Right atrium auricular region (tissue), 2 donors: ENCODE data around the gene TRMT11. TPM values are rescaled to one million over a fixed set of nuclear protein-coding genes. Genes with fewer than 3 reads are reported as not detected.

ENCODE experiments used
- DNase-seq: peaks from one replicate; pipeline ENCODE4 v3.0.0-alpha.2; 2019; ENCODE audit warnings: low spot score
- H3K27ac ChIP-seq, 2 donors: fragments of 200-600 bp; sonication (generic); 1 replicate in 1 of 2; 2 replicates in 1 of 2; pipeline ENCODE4 v1.5.1; 2016 to 2019
- H3K27me3 ChIP-seq, 2 donors: fragments of 200-600 bp; sonication (generic); one replicate each; pipeline versions ENCODE4 v1.5.1 to v1.6.0; 2017 to 2019
- H3K36me3 ChIP-seq: fragments of 200-600 bp; sonication (generic); one replicate; pipeline ENCODE4 v1.5.1; 2016
- H3K4me1 ChIP-seq, 2 donors: fragments of 200-600 bp; sonication (generic); one replicate each; pipeline versions ENCODE4 v1.5.1 to v1.6.0; 2017 to 2019
- H3K4me3 ChIP-seq, 2 donors: fragments of 200-600 bp; sonication (generic); 1 replicate in 1 of 2; 2 replicates in 1 of 2; pipeline ENCODE4 v1.5.1; 2017 to 2019; ENCODE audit warnings: mild to moderate bottlenecking in 1 of 2, moderate library complexity in 1 of 2
- H3K9me3 ChIP-seq, 2 donors: fragments of 200-600 bp; sonication (generic); one replicate each; pipeline ENCODE4 v1.5.1; 2019
- CTCF ChIP-seq, 2 donors: fragments of 200-600 bp; sonication (generic); IDR thresholded peaks; one replicate each; pipeline ENCODE4 v1.5.1; 2019; ENCODE audit warnings: antibody characterized with exemption in 2 of 2
- total RNA-seq, 2 donors: library from RNA; depleted of rRNA; stranded (reverse); fragments of >200 nt; gene quantifications; one replicate each; pipeline ENCODE4 v1.1.0, GENCODE V29; 2016

Gene TRMT11
- total RNA-seq, 2 donors from 2014 or later, result 9.7 to 10.1 TPM

- Histone ChIP-seq H3K36me3 (no peaks in the 10 kb centered on the region), H3K27me3 (no peaks in the 10 kb centered on the region), H3K4me1 (no peaks in the 10 kb centered on the region), H3K4me3 (no peak overlapping the region), H3K9me3 (no peaks in the 10 kb centered on the region), H3K27ac (no peak overlapping the region)
- TF ChIP-seq CTCF (IDR thresholded peaks at IDR 0.05), result no peak
- DNase-seq, result no peak
These were observed 80.7 kb downstream of the TRMT11 start for GRCh38 chr6:126067073-126067472.

GRCh38 chr6:126069449-126069848 lies 83.1 kb downstream of the TRMT11 start:
- Histone ChIP-seq H3K36me3 (no peaks in the 10 kb centered on the region), H3K9me3 (no peaks in the 10 kb centered on the region), H3K4me3 (no peak overlapping the region), H3K4me1 (no peaks in the 10 kb centered on the region), H3K27ac (no peak overlapping the region), H3K27me3 (no peaks in the 10 kb centered on the region)
- DNase-seq, result no peak
- no peak for TF ChIP-seq CTCF (IDR thresholded peaks at IDR 0.05)

- H3K4me1 ChIP-seq, result no peaks in the 10 kb centered on the region
- H3K4me3 ChIP-seq, result no peak overlapping the region
- no peak for TF ChIP-seq CTCF (IDR thresholded peaks at IDR 0.05)
- no peaks in the 10 kb centered on the region for H3K9me3 ChIP-seq
- no peak for DNase-seq
- no peaks in the 10 kb centered on the region for H3K27me3 ChIP-seq
- no peaks in the 10 kb centered on the region for H3K36me3 ChIP-seq
- no peak overlapping the region for H3K27ac ChIP-seq
These were observed 84.8 kb downstream of the TRMT11 start for GRCh38 chr6:126071000-126071647.

GRCh38 chr6:126072172-126072571 lies 85.8 kb downstream of the TRMT11 start:
- Histone ChIP-seq H3K27ac (no peak overlapping the region), H3K4me1 (no peaks in the 10 kb centered on the region), H3K36me3 (no peaks in the 10 kb centered on the region), H3K4me3 (no peak overlapping the region), H3K9me3 (no peaks in the 10 kb centered on the region), H3K27me3 (no peaks in the 10 kb centered on the region)
- no peak for TF ChIP-seq CTCF (IDR thresholded peaks at IDR 0.05)
- DNase-seq, result no peak

GRCh38 chr6:126072834-126073233 lies 86.5 kb downstream of the TRMT11 start:
- no peak overlapping the region for H3K4me3 ChIP-seq

More at GRCh38 chr6:126072834-126073233, 86.5 kb downstream of the TRMT11 start:
- DNase-seq, result no peak
- no peak for TF ChIP-seq CTCF (IDR thresholded peaks at IDR 0.05)
- Histone ChIP-seq H3K4me1 (no peaks in the 10 kb centered on the region), H3K27me3 (no peaks in the 10 kb centered on the region), H3K27ac (no peak overlapping the region), H3K36me3 (no peaks in the 10 kb centered on the region), H3K9me3 (no peaks in the 10 kb centered on the region)
